GM18520 (cell line): ENCODE results near the gene GABRA1.

Experiments
- ATAC-seq: cut with Tn5 transposase; IDR thresholded peaks from one replicate; pipeline ENCODE4 v1.9.1; 2021; ENCODE audit not compliant: unreplicated experiment

Gene GABRA1

DNA sequence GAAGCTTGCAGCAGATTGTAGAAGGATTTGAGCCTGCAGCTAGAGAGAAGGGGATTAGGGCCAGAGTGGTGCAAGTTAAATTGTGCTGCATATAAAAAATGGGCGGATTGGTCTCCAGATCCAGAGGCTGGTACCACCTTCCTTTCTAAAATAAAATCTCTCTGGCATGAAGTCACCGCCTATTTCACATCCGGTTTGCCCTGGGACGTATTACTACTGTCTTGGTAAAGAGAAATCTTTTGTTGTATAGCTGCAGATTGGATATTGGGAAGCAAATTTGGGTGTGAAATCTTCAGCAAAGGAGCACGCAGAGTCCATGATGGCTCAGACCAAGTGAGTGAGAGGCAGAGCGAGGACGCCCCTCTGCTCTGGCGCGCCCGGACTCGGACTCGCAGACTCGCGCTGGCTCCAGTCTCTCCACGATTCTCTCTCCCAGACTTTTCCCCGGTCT lies at the start of gene GABRA1:
Gene GABRA1, plus strand, starts transcription at position 180 of the 451 bp plus-strand sequence. CDS start 2,691 bp downstream, outside the sequence.
- no peak for ATAC-seq

DNA sequence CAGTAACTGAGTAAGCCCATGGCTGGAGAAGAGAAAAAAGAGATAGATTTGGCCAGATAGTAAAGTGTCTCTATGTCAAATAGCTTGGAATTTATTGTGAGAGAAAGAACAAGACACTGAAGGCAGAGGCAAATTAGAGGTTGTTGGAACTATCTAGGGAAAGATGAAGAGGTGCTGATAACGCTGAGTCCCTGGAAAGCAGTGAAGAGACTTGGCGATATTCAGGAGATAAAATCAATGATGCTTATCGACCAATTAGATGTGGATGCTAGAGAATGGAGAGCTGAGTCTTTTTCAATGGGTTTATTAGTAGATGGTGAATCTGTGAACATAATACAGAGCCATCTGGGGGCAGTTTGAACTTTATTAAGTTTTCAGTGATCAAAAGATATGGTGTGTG lies 48.6 kb upstream of the GABRA1 start:
- no peak for ATAC-seq

DNA sequence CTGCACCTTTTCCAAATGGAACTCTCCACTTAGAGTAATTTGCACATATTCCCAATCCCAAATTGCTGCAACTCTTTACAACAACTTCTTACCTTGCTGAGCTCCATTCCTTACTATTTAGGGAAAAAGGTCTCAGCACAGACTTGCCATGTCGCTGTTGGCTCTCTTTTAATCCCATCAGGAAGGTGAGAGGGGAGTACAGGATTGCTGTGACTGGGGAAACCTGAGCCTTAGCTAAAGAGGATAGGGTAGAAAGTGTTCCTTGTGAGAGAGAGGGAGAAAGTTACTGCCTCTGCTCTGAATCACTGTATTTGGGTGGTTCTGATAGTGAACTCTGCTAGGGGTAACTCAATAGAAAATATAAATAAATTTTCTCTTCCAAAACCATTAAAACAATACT lies 43.7 kb upstream of the GABRA1 start:
- no peak for ATAC-seq

DNA sequence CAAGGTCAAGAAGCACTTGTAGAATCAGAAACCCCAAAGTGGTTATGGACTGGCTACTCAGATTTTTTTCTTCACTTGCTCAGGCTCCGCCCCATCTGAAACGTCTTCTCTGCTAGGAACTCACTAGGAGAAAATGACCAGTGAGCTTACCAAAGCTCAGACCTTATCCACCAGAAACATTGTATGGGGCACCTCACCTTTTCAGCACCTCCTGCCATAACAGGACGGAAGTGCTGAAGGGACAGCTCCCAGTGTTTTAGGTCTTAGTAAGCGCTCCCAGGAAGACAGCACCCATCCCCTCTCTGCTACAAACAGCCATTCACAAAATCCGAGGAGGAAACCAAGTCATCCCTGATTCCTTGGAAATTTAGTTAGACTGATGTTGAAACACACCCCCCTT lies 1.2 kb upstream of the GABRA1 start:
- no peak for ATAC-seq

DNA sequence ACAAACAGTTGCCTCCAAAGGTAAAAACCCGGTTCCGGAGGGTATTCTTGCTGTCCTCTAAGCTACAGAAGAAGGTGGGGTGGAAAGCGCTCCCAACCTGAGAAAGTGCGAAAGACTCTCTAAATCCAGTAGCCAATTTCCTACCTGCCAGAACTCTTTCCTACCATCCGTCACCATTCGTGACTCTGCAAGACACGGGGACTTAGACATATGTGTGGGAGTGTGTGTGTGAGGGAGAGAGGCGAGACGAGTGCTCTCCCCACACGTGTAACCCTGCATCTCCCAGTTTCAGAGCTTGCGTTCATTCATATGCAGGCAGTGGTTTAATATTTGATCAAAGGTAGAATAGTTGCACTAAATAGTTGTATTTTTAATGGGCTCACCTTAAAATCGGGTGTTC lies 473 bp upstream of the GABRA1 start:
- no peak for ATAC-seq

DNA sequence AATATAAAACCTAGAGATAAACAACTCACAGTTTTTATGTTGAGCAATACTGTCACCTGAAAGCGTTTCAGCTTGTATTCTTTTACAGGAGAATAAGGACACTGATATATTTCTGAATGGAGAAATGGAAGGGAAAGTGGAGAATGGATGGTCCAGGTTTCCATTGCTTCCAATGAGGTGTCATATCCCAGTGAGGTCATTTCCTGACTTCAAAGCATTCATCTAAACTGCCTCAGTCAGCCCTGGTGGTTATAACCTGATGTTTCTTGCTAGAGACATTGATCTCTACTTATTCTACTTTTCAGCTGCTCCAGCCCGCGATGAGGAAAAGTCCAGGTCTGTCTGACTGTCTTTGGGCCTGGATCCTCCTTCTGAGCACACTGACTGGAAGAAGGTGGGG lies 2.6 kb downstream of the GABRA1 start:
- ATAC-seq, result no peak

- ATAC-seq, result no peak
These were observed 3.9 kb downstream of the GABRA1 start for GRCh38 chr5:161851691-161852299.

- ATAC-seq, result no peak
These were observed 9.4 kb downstream of the GABRA1 start for GRCh38 chr5:161857358-161857757.

DNA sequence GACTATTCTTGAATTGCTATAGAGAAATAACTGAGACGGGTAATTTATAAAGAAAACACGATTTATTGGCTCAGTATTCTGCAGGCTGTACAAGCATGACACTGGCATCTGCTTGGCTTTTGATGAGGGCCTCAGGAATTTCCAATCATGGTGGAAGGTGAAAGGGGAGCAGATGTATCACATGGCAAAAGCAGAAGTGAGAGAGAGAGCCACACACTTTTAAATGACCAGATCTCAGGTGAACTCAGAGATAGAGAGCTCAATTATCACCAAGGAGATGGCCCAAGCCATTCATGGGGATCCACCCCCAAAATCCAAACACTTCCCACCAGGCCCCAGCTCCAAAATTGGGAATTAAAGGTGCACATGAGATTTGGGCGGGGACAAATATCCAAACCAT lies 15.3 kb downstream of the GABRA1 start:
- ATAC-seq, result no peak

GRCh38 chr5:161863811-161864210 lies 15.9 kb downstream of the GABRA1 start:
- ATAC-seq, result no peak

DNA sequence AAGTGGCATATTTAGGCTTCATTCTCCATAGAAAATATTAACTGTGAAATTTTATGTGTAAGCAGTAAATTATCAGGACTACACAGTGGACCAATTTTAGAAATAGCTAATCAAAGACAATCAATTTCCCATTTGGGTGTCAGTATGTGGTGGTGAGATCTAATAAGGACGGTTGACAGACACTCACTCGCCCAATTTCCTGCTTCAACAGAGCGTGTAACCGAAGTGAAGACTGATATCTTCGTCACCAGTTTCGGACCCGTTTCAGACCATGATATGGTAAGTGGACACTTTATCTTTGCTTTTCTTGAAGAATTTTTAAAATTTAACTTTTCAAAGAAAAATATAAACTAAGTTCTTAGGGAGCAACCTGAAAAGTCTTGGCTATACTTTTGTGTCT lies 17.6 kb downstream of the GABRA1 start:
- ATAC-seq, result no peak

DNA sequence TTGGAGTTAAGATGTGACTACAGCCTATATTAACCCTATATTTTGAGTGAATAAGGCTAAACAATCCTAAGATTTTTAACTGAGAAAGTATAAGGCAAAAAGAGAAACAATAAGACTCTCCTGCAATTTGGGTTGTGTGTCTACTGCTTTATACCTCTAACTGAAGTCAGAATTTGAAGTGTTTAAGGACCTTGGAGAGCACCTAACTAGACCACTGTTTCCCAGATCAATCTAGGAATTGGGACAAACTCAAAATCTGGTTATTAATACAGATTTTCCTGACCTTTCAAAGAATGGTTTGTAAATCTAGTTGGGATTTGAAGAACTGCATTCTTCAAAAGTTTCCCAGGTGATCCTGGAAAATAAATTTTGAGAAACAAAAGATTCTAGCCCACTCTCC lies 42.1 kb downstream of the GABRA1 start:
- no peak for ATAC-seq

DNA sequence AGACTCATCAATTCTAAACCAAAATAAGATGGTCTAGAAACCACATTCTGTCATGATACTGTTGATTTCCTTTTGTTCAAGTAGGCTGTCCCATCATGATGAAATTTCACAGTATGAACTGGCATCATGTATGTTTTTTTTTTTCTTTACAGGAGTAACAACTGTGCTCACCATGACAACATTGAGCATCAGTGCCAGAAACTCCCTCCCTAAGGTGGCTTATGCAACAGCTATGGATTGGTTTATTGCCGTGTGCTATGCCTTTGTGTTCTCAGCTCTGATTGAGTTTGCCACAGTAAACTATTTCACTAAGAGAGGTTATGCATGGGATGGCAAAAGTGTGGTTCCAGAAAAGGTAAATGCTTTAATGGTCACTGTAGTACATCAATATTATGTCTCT lies 47.6 kb downstream of the GABRA1 start:
- ATAC-seq, result no peak

GRCh38 chr5:161897033-161897432 lies 49.1 kb downstream of the GABRA1 start:
- ATAC-seq, result no peak

GRCh38 chr5:161899590-161899989 lies 51.7 kb downstream of the GABRA1 start:
- no peak for ATAC-seq

- no peak for ATAC-seq
These were observed 53.1 kb downstream of the GABRA1 start for GRCh38 chr5:161900981-161901380.

- ATAC-seq, result no peak
These were observed 73.9 kb downstream of the GABRA1 start for GRCh38 chr5:161921781-161922180.

DNA sequence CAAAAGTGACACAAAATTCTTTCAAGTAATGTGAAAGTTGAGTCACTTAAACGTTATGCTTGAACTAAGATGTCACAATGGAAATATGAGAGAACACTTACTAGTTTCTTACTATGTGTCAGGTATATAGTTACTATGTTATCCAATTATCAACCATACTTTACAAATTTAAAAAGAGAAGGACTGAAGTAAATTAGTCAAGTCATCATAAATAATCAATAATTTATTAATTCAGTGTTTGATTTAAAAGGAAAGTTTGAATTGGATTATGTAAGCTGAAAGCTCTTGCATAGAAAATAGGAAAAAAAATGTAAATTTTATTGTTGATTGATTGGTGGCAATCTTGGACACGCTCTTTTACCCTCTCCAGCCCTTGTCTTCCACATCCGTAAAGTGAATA lies 76.3 kb downstream of the GABRA1 start:
- no peak for ATAC-seq

GRCh38 chr5:161925960-161926359 lies 78.0 kb downstream of the GABRA1 start:
- ATAC-seq, result no peak

DNA sequence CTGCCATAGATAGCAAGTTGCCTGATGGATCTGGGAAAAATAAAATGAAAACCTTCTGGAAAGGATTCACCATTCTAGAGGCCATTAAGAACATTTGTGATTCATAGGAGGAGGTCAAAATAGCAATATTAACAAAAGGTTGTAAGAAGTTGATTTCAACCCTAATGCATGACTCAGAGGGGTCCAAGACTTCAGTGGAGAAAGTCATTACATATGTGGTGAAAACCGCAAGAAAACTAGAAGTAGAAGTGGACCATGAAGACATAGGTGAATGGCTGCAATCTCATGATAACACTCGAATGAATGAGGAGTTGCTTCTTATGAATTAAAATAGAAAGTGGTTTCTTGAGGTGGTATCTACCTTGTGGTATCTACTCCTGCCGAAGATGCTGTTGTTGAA lies 86.6 kb downstream of the GABRA1 start:
- ATAC-seq, result no peak

- no peak for ATAC-seq
These were observed 97.1 kb downstream of the GABRA1 start for GRCh38 chr5:161944974-161945373.

DNA sequence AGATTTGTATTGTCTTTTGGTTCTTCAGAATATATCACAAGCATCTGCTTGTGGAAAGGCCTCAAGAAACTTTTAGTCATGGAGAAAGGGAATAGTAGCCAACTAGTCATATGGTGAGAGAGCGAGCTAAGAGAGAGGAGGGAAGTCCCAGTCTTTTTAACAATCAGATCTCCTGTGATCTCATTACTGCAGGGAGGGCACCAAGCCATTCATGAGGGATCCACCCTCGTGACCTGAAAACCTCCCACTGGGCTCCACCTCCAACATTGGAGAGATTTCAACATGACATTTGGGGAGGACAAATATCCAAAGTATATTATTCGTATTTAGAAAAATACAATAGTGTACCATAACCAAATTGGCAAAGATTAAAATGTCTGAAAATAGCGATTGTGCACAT lies 99.0 kb downstream of the GABRA1 start:
- ATAC-seq, result no peak
